Cardiac muscle cell (in vitro differentiated cells and primary cell): ENCODE results near the gene RNU5D-1. TPM values are rescaled to one million over a fixed set of nuclear protein-coding genes. Genes with fewer than 3 reads are reported as not detected.

Experiments
- DNase-seq, 2 donors: peaks; one replicate each; pipeline versions ENCODE4 v3.0.0 to v3.0.0-alpha.2; 2010 to 2017; ENCODE audit warnings: low read depth in 1 of 2, low spot score in 1 of 2
- H3K27ac ChIP-seq: fragments of 200-600 bp; sonication (generic); 2 replicates; pipeline ENCODE4 v1.5.1; 2016
- H3K27me3 ChIP-seq: fragments of 200-600 bp; sonication (generic); 2 replicates; pipeline ENCODE4 v1.6.0; 2016; ENCODE audit warnings: control low read depth
- H3K36me3 ChIP-seq: fragments of 200-600 bp; sonication (generic); 2 replicates; pipeline ENCODE4 v1.5.1; 2016; ENCODE audit warnings: control low read depth
- H3K4me1 ChIP-seq: fragments of 200-600 bp; sonication (generic); 2 replicates; pipeline ENCODE4 v1.8.1; 2017; ENCODE audit warnings: low read depth, mild to moderate bottlenecking, mixed run types
- H3K4me3 ChIP-seq: fragments of 200-600 bp; sonication (generic); 2 replicates; pipeline ENCODE4 v1.5.1; 2016; ENCODE audit warnings: mild to moderate bottlenecking
- H3K9me3 ChIP-seq: fragments of 200-600 bp; sonication (generic); 2 replicates; pipeline ENCODE4 v1.5.1; 2017; ENCODE audit warnings: low read depth, mild to moderate bottlenecking, control low read depth
- CTCF ChIP-seq: IDR thresholded peaks from 2 replicates; pipeline ENCODE4 v1.5.1; 2012; ENCODE audit warnings: low read depth, mild to moderate bottlenecking, low read length
- polyA plus RNA-seq: library from polyadenylated mRNA; unstranded; fragments of >200 nt; fragmentation: Nextera tagmentation; extraction: Ambion mirVana; gene quantifications from 2 replicates; pipeline ENCODE4 v1.2.1, GENCODE V29; 2016
- total RNA-seq: library from RNA; depleted of rRNA; stranded (reverse); fragments of >200 nt; gene quantifications from 2 replicates; pipeline ENCODE4 v1.2.3, GENCODE V29; 2016

Gene RNU5D-1
- total and polyA plus RNA-seq, 2 experiments from 2014 or later = not detected

GRCh38 chr1:44688760-44689446 lies 42.1 kb downstream of the RNU5D-1 start:
- H3K27me3 ChIP-seq = no peaks in the 10 kb centered on the region
- peaks cover 12% of the 10 kb centered on the region for H3K4me1 ChIP-seq
- no peaks in the 10 kb centered on the region for H3K9me3 ChIP-seq
- H3K36me3 ChIP-seq = no peaks in the 10 kb centered on the region
- TF ChIP-seq CTCF = no peak
- no peak for DNase-seq
- H3K27ac ChIP-seq = no peak overlapping the region
- no peak overlapping the region for H3K4me3 ChIP-seq

GRCh38 chr1:44685881-44686280 lies 45.1 kb downstream of the RNU5D-1 start:
- Histone ChIP-seq H3K4me1 (peaks cover 27% of the 10 kb centered on the region), H3K27ac (no peak overlapping the region), H3K27me3 (no peaks in the 10 kb centered on the region), H3K9me3 (no peaks in the 10 kb centered on the region), H3K36me3 (no peaks in the 10 kb centered on the region), H3K4me3 (no peak overlapping the region)
- DNase-seq = no peak
- TF ChIP-seq CTCF = no peak

- Histone ChIP-seq H3K4me1 (peaks cover 27% of the 10 kb centered on the region), H3K27me3 (no peaks in the 10 kb centered on the region), H3K27ac (no peak overlapping the region), H3K4me3 (no peak overlapping the region), H3K9me3 (no peaks in the 10 kb centered on the region), H3K36me3 (no peaks in the 10 kb centered on the region)
- no peak for TF ChIP-seq CTCF
- DNase-seq = no peak
Measured at GRCh38 chr1:44685218-44685617, 45.8 kb downstream of the RNU5D-1 start.

- Histone ChIP-seq H3K27me3 (no peaks in the 10 kb centered on the region), H3K9me3 (no peaks in the 10 kb centered on the region), H3K36me3 (no peaks in the 10 kb centered on the region), H3K4me1 (peaks cover 27% of the 10 kb centered on the region), H3K27ac (no peak overlapping the region), H3K4me3 (no peak overlapping the region)
- no peak for TF ChIP-seq CTCF
- DNase-seq = no peak
Measured at GRCh38 chr1:44684525-44684924, 46.4 kb downstream of the RNU5D-1 start.

- Histone ChIP-seq H3K9me3 (no peaks in the 10 kb centered on the region), H3K4me3 (no peak overlapping the region), H3K27ac (peak overlapping the region; percentile 46), H3K4me1 (peaks cover 14% of the 10 kb centered on the region), H3K36me3 (no peaks in the 10 kb centered on the region), H3K27me3 (no peaks in the 10 kb centered on the region)
- no peak for TF ChIP-seq CTCF
- no peak for DNase-seq
Measured at GRCh38 chr1:44682883-44683265, 48.1 kb downstream of the RNU5D-1 start.
